Heart left ventricle (tissue), 16 donors: Measurements from ENCODE around the gene PML. TPM values are rescaled to one million over a fixed set of nuclear protein-coding genes. Genes with fewer than 3 reads are reported as not detected.

Experiments
- ATAC-seq, 4 donors: fragments of 200-7000 bp; cut with Tn5 transposase; one replicate each; pipeline ENCODE4 v1.9.1; 2020 to 2022; ENCODE audit warnings: moderate library complexity in 4 of 4, mild to moderate bottlenecking in 3 of 4, moderate number of reproducible peaks in 1 of 4
- DNase-seq, 5 donors: peaks; one replicate each; pipeline ENCODE4 v3.0.0-alpha.2; 2020
- H3K27ac ChIP-seq, 12 donors: fragments of 200-600 bp; sonication (generic) in 4 of 12; one replicate each; pipeline versions ENCODE4 v1.5.0 to v1.8.0; 2016 to 2022; ENCODE audit warnings: mild to moderate bottlenecking in 2 of 12
- H3K27me3 ChIP-seq, 9 donors: fragments of 200-600 bp; sonication (generic) in 2 of 9; one replicate each; pipeline versions ENCODE4 v1.5.1 to v1.8.0; 2016 to 2022; ENCODE audit warnings: mild to moderate bottlenecking in 3 of 9
- H3K36me3 ChIP-seq, 9 donors: fragments of 200-600 bp; sonication (generic) in 2 of 9; one replicate each; pipeline versions ENCODE4 v1.5.0 to v1.8.0; 2018 to 2022; ENCODE audit warnings: mild to moderate bottlenecking in 2 of 9
- H3K4me1 ChIP-seq, 12 donors: fragments of 200-600 bp; sonication (generic) in 4 of 12; one replicate each; pipeline versions ENCODE4 v1.5.0 to v1.8.0; 2016 to 2022; ENCODE audit warnings: mild to moderate bottlenecking in 3 of 12
- H3K4me3 ChIP-seq, 12 donors: fragments of 200-600 bp; sonication (generic) in 4 of 12; one replicate each; pipeline versions ENCODE4 v1.5.0 to v1.8.0; 2017 to 2022; ENCODE audit warnings: mild to moderate bottlenecking in 9 of 12, moderate library complexity in 4 of 12
- H3K9me3 ChIP-seq, 12 donors: fragments of 200-600 bp; sonication (generic) in 4 of 12; one replicate each; pipeline versions ENCODE4 v1.5.0 to v1.8.0; 2016 to 2022; ENCODE audit warnings: mild to moderate bottlenecking in 1 of 12
- POLR2A ChIP-seq, 2 donors: fragments of 450-650 bp; IDR thresholded peaks; one replicate each; pipeline ENCODE4 v1.6.1; 2017; ENCODE audit warnings: antibody characterized with exemption in 2 of 2, mild to moderate bottlenecking in 2 of 2, moderate library complexity in 2 of 2
- WGBS, 4 donors: extraction: QIAGEN DNeasy Blood & Tissue Kit in 2 of 4; methylation state at CpG; one replicate each; pipeline versions ENCODE4 v1.1.5 to v1.1.7; 2013 to 2018; 5-methylcytosine and 5-hydroxymethylcytosine counted together
- intact Hi-C, 10 donors: fragments of 100-400 bp; cut with DNase I; formaldehyde crosslinking; loops; one replicate each; pipeline versions ENCODE4 v1.11.1 to v1.14.2; 2022
- polyA plus RNA-seq, 2 donors: library from polyadenylated mRNA; stranded (reverse); fragments of 200-250 nt; gene quantifications; one replicate each; pipeline ENCODE4 v1.2.3, GENCODE V29; 2013
- total RNA-seq, 9 donors: library from RNA; depleted of rRNA in 2 of 9; stranded (reverse); fragments of >200 nt in 2 of 9; fragmentation: NEBNext Ultra II Directional in 3 of 9; extraction: Animal tissue kit (Norgen Biotek cat#: 25700) in 3 of 9; gene quantifications; one replicate each; pipeline versions ENCODE4 v1.1.0 to v1.2.4, GENCODE V29; 2016 to 2023
- TF ChIP-seq, protein P1 (sequence below), 12 donors: fragments of 200-600 bp; sonication (generic) in 4 of 12; IDR thresholded peaks; one replicate each; pipeline versions ENCODE4 v1.5.0 to v1.8.0; 2018 to 2022; ENCODE audit warnings: antibody characterized with exemption in 12 of 12, mild to moderate bottlenecking in 5 of 12
- donor health status: ischemic (EF 13 %, LVEDD 7.1; RV severe dilation, severe dysfunction).
- donor health status: healthy with polysubstance abuse.
- donor health status: DM: no; HTN: yes; CAD: no.
- donor health status: DM: no; HTN: no; CAD: no.
- donor health status: ischemic (EF 25% LVEDD 6.9; RV normal size, moderate dysfunction).
- donor health status: ischemic (EF 25% LVEDD 5.7; RV mildly dilated, moderate dysfunction).
- donor health status: healthy.
- donor health status: DM: yes; HTN: yes; CAD: no.
- donor health status: ischemic (EF 35%, LVEDD 5.7; RV mildly dilated, moderate dysfunction).
- donor health status: nonischemic (EF 11% LVEDD 7.7; RV severe dilation, severe dysfunction).
- donor health status: DM: yes; HTN: yes; CAD: no.
- donor health status: PGD.
- donor health status: ischemic (EF 29% LVEDD 5.4; RV normal size, mild dysfunction).
- donor health status: nonischemic (EF 23%, LVEDD 6.1; RV moderate dilation, normal function).

The PML gene
- total and polyA plus RNA-seq, 11 donors = 17.0 to 68.7 (median 25.4) TPM

- TF ChIP-seq, protein P1, sequence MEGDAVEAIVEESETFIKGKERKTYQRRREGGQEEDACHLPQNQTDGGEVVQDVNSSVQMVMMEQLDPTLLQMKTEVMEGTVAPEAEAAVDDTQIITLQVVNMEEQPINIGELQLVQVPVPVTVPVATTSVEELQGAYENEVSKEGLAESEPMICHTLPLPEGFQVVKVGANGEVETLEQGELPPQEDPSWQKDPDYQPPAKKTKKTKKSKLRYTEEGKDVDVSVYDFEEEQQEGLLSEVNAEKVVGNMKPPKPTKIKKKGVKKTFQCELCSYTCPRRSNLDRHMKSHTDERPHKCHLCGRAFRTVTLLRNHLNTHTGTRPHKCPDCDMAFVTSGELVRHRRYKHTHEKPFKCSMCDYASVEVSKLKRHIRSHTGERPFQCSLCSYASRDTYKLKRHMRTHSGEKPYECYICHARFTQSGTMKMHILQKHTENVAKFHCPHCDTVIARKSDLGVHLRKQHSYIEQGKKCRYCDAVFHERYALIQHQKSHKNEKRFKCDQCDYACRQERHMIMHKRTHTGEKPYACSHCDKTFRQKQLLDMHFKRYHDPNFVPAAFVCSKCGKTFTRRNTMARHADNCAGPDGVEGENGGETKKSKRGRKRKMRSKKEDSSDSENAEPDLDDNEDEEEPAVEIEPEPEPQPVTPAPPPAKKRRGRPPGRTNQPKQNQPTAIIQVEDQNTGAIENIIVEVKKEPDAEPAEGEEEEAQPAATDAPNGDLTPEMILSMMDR (IDR thresholded peaks at IDR 0.05) = no peak
- TF ChIP-seq POLR2A (IDR thresholded peaks at IDR 0.05) = no peak
- DNase-seq (peak in 1 of 5 donors; percentile 36), ATAC-seq (peak in 1 of 4 donors; percentile 2)
- WGBS, 4 donors = 32 to 50% (median 43%) methylated on average over 5 of the region's 5 CpGs
- Histone ChIP-seq H3K27ac (peak overlapping the region; percentile 35 to 97 (median 93)), H3K4me1 (peaks cover 0 to 86% (median 62%) of the 10 kb centered on the region in 12 donors), H3K27me3 (no peaks in the 10 kb centered on the region), H3K36me3 (peaks cover 0 to 45% (median 39%) of the 10 kb centered on the region in 9 donors), H3K9me3 (no peaks in the 10 kb centered on the region), H3K4me3 (peak overlapping the region in 11 of 12 donors; percentile 58 to 98 (median 77))
- intact Hi-C loops = loop anchor here in 5 of 10 donors (2.0 to 5.0 kb wide), 3 partner anchors 14 to 45 kb away; no protein-coding TSS in a partner anchor
Measured at GRCh38 chr15:73996939-73997338, 2.4 kb downstream of the PML start.

DNA sequence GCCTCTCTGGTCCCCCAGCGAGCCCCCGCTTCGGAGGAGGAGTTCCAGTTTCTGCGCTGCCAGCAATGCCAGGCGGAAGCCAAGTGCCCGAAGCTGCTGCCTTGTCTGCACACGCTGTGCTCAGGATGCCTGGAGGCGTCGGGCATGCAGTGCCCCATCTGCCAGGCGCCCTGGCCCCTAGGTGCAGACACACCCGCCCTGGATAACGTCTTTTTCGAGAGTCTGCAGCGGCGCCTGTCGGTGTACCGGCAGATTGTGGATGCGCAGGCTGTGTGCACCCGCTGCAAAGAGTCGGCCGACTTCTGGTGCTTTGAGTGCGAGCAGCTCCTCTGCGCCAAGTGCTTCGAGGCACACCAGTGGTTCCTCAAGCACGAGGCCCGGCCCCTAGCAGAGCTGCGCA lies 3.5 kb downstream of the PML start:
- Histone ChIP-seq H3K4me3 (peak overlapping the region in 3 of 12 donors; percentile 77 to 98 (median 79)), H3K36me3 (peaks cover 0 to 56% (median 48%) of the 10 kb centered on the region in 9 donors), H3K27me3 (no peaks in the 10 kb centered on the region), H3K27ac (peak overlapping the region in 3 of 12 donors; percentile 20 to 97 (median 95)), H3K4me1 (peaks cover 0 to 87% (median 57%) of the 10 kb centered on the region in 12 donors), H3K9me3 (no peaks in the 10 kb centered on the region)
- no peak for DNase-seq
- TF ChIP-seq POLR2A (IDR thresholded peaks at IDR 0.05) = no peak
- TF ChIP-seq, protein P1 (IDR thresholded peaks at IDR 0.05) = no peak
- WGBS, 4 donors = 79 to 93% (median 89%) methylated on average over 16 to 27 of the region's 27 CpGs
- intact Hi-C loops = loop anchor here in 5 of 10 donors (2.0 to 5.0 kb wide), 3 partner anchors 13 to 44 kb away; no protein-coding TSS in a partner anchor
- ATAC-seq = no peak

DNA sequence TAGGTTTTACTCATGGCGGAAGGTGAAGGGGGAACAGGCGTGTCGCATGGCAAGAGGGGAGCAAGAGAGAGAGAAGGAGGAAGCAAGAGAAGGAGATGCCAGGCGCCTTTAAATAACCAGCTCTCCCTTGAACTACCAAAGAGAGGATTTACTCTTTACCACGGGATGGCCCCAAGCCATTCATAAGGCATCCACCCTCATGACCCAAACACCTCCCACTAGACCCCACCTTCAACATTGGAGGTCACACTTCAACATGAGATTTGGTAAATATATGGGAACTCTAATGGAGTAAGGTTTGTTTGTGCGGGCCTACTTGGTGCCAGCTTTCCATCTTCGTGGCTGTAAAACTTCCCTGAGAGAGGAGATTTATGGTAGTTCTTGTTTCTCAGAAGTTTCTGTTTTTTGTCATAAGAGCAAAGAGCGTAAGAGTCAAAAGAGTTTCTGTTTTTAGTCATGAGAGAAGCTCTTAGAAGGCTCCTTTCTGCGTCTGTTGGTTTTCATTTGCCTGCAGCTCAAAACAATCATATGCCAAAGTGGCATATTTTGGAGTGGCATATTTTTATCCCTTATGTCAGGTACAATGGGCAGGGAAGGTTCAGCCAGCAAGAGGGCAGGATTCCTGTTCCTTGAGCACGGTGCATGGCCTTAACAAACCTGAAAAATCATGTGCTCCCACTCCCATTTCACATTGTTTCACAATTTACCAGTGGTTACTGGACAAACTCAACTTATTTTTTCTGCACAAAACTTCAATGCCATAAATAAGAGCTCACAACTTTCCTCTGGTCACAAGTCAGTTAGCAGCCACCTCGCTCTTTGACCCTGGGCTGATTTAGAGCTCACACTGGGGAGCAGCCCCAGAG lies 12.5 kb downstream of the PML start:
- H3K27me3 ChIP-seq = no peaks in the 10 kb centered on the region
- WGBS, 4 donors = 73 to 81% (median 76%) methylated on average over 11 of the region's 11 CpGs
- TF ChIP-seq, protein P1 (IDR thresholded peaks at IDR 0.05) = no peak
- no peak for TF ChIP-seq POLR2A (IDR thresholded peaks at IDR 0.05)
- ATAC-seq (no peak), DNase-seq (no peak)
- H3K27ac ChIP-seq = peak overlapping the region in 11 of 12 donors; percentile 18 to 82 (median 49)
- H3K4me1 ChIP-seq = peaks cover 21 to 90% (median 66%) of the 10 kb centered on the region in 12 donors
- H3K36me3 ChIP-seq = peaks cover 0 to 75% (median 45%) of the 10 kb centered on the region in 9 donors
- intact Hi-C loops = no loop called here
- peak overlapping the region in 1 of 12 donors; percentile 12 for H3K4me3 ChIP-seq
- no peaks in the 10 kb centered on the region for H3K9me3 ChIP-seq

- peak in 3 of 4 donors; percentile 25 to 28 (median 27) for ATAC-seq
- TF ChIP-seq, protein P1 (IDR thresholded peaks at IDR 0.05) = no peak
- no peak for TF ChIP-seq POLR2A (IDR thresholded peaks at IDR 0.05)
- Histone ChIP-seq H3K27me3 (no peaks in the 10 kb centered on the region), H3K9me3 (no peaks in the 10 kb centered on the region), H3K36me3 (peaks cover 0 to 66% (median 37%) of the 10 kb centered on the region in 9 donors), H3K27ac (peak overlapping the region in 9 of 12 donors; percentile 18 to 82 (median 53)), H3K4me3 (peak overlapping the region in 1 of 12 donors; percentile 12), H3K4me1 (peaks cover 23 to 90% (median 69%) of the 10 kb centered on the region in 12 donors)
- DNase-seq = no peak
- intact Hi-C loops = no loop called here
- 42 to 63% (median 55%) methylated on average over 5 of the region's 5 CpGs for WGBS, 4 donors
Measured at GRCh38 chr15:74007820-74008371, 13.4 kb downstream of the PML start.
